Activated CD4-positive, alpha-beta T cell treated with anti-CD3 and anti-CD28 coated beads, Interleukin-2, amount 10 ng/mL, durations not matched to agents 24 days and 14 days (primary cell): ENCODE measurements around the gene RSAD1. TPM values are rescaled to one million over a fixed set of nuclear protein-coding genes. Genes with fewer than 3 reads are reported as not detected.
A peak's percentile ranks its signal among the peaks of the same experiment; 100 is the strongest.

Source experiments
- DNase-seq: peaks from one replicate; pipeline ENCODE4 v3.0.0; 2022
- H3K27ac Mint-ChIP-seq: one replicate; pipeline ENCODE4 v1.8.0; 2022; ENCODE audit warnings: mild to moderate bottlenecking, mixed read lengths
- H3K27me3 Mint-ChIP-seq: one replicate; pipeline ENCODE4 v1.8.0; 2022; ENCODE audit warnings: mixed read lengths
- H3K36me3 Mint-ChIP-seq: one replicate; pipeline ENCODE4 v1.8.0; 2022; ENCODE audit warnings: low read depth, mild to moderate bottlenecking, mixed read lengths
- H3K4me1 Mint-ChIP-seq: one replicate; pipeline ENCODE4 v1.8.0; 2021; ENCODE audit warnings: mixed read lengths
- H3K4me3 Mint-ChIP-seq: one replicate; pipeline ENCODE4 v1.8.0; 2022; ENCODE audit warnings: mild to moderate bottlenecking, moderate library complexity, mixed read lengths
- H3K9me3 Mint-ChIP-seq: one replicate; pipeline ENCODE4 v1.8.0; 2021; ENCODE audit warnings: mixed read lengths
- intact Hi-C: fragments of 100-400 bp; cut with micrococcal nuclease; formaldehyde crosslinking; loops from one replicate; pipeline ENCODE4 v1.15.1; 2023
- total RNA-seq: library from RNA; stranded (reverse); gene quantifications from 2 replicates; pipeline ENCODE4 v1.2.3, GENCODE V29; 2022

Gene RSAD1
- total RNA-seq, 1 donor from 2014 or later: 53.6 TPM

DNA sequence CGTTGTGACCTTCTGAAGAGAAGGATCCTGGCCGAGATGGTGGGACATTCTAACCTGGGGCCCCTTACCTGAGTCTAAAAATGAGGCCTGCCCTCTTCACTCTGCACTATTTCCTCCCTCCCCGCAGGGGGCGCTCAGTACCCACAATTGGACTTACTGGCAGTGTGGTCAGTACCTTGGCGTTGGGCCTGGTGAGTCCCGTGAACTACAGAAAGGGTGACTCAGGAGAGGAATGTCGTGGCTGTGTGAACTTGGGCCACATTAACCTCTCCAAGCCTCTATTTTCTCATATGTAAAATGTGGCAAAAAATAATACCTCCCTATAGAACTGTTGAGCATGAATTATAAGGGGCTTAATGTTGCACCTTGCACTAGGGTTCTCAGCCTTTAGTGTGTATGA lies 3.9 kb downstream of the RSAD1 start:
- peak; percentile 93 for DNase-seq
- no peaks in the 10 kb centered on the region for H3K27me3 Mint-ChIP-seq
- intact Hi-C loops: loop anchor here (2.0 to 5.0 kb wide), 2 partner anchors 148 to 215 kb away; no protein-coding TSS in a partner anchor
- no peak overlapping the region for H3K4me3 Mint-ChIP-seq
- peaks cover 13% of the 10 kb centered on the region for H3K4me1 Mint-ChIP-seq
- no peaks in the 10 kb centered on the region for H3K9me3 Mint-ChIP-seq
- peak overlapping the region; percentile 15 for H3K27ac Mint-ChIP-seq
- H3K36me3 Mint-ChIP-seq: peaks cover 27% of the 10 kb centered on the region

DNA sequence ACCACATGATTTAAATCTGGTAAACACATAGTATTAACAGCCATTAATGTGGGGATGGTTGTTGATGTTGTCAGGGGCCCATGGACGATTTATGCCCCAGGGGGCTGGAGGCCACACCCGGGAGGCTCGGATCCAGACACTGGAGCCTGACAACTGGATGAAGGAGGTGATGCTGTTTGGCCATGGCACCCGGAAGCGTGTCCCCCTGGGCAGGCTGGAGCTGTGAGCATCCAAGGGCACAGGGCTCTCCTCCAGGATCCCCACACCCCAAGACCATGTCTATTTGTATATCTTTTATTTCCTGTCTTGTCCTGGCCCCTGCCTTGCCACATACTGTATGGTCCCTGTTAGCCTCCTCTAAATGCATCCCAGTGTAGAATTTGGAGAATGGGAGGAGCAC lies 4.6 kb downstream of the RSAD1 start:
- Mint-ChIP-seq H3K4me1 (peaks cover 9% of the 10 kb centered on the region), H3K27ac (no peak overlapping the region), H3K9me3 (no peaks in the 10 kb centered on the region), H3K36me3 (peaks cover 27% of the 10 kb centered on the region), H3K27me3 (no peaks in the 10 kb centered on the region), H3K4me3 (no peak overlapping the region)
- intact Hi-C loops: loop anchor here (2.0 to 5.0 kb wide), 2 partner anchors 148 to 214 kb away; no protein-coding TSS in a partner anchor
- no peak for DNase-seq

DNA sequence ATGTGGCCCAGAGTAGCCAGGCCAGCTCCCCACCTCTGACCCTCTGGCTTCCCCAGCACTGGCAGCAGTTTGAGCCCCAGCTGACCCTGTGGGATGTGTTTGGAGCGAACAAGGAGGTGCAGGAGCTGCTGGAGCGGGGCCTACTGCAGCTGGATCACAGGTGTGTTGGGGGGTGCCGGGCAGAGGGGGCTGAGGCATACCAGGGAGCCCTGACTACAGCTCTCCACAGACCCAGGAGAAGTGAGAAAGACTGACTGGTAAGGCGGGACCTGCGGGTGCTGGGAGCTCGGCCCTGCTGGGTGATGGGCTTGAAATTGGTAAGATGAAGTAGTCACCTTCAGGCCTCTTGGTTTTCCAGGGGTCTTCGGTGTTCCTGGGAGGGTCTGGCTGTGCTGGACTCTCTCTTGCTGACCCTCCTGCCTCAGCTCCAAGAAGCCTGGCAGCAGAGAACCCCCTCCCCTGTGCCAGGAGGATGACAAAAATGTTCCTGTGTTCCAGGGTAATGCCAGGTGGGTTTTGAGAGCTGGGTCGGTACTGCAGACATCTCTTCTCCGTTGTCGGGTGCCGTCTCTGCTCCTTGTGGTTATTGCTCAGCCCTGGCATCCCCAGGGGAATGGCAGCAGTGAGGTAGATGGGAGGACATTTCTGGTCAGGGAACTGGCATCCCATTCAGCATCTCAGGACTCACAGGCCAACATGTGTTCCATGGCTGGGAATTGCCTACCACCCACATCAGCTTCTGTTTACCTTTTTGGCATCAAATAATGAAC lies 5.9 kb downstream of the RSAD1 start:
- Mint-ChIP-seq H3K27me3 (no peaks in the 10 kb centered on the region), H3K4me3 (no peak overlapping the region), H3K9me3 (no peaks in the 10 kb centered on the region), H3K36me3 (peaks cover 26% of the 10 kb centered on the region), H3K27ac (no peak overlapping the region), H3K4me1 (peaks cover 6% of the 10 kb centered on the region)
- intact Hi-C loops: loop anchor here (5.0 kb wide), 1 partner anchor 213 kb away; no protein-coding TSS in a partner anchor
- no peak for DNase-seq

DNA sequence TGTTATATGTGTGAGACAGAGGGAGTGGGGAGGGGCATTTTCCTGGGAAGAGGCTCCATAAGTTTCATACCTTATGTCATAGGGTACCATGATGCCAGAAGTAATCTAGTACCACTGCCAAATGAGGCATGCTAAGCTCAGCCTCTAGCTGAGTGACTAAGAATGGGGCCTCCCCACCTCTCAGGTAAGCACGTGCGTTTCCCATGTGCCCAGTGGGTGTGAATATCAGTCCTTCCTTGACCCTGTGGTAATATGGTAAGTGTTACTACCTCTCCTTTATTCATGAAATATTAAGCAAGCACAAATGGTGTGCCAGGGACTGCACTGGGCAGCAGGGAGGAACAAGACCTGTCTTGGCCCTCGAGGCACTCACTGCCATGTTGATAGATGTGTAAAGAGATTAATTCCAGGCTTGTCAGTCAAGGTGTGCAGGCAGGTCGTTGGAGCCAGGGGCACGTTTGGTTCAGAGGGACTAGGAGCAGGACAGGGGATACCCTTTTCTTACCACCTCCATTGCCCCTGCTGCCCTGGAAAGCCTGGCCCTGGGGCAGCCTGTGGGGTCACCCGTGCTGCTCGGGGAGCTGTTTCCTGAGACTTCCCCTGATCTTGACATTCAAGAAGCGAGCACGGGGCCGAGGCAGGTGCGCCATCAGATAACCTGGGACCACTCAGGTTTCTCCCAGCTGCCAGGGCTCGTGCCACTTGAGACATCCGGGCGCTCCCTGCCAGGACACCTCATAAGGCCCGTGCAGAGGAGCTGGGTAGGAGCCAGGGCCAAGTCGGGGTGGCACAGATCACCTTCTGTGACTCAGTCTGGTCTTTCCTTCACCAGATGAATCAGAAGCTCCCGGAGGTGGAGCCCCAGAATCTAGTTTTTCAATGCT lies 8.8 kb downstream of the RSAD1 start:
- Mint-ChIP-seq H3K9me3 (no peaks in the 10 kb centered on the region), H3K27me3 (no peaks in the 10 kb centered on the region), H3K36me3 (peaks cover 23% of the 10 kb centered on the region), H3K27ac (no peak overlapping the region), H3K4me1 (no peaks in the 10 kb centered on the region), H3K4me3 (no peak overlapping the region)
- DNase-seq: no peak
- intact Hi-C loops: no loop called here

DNA sequence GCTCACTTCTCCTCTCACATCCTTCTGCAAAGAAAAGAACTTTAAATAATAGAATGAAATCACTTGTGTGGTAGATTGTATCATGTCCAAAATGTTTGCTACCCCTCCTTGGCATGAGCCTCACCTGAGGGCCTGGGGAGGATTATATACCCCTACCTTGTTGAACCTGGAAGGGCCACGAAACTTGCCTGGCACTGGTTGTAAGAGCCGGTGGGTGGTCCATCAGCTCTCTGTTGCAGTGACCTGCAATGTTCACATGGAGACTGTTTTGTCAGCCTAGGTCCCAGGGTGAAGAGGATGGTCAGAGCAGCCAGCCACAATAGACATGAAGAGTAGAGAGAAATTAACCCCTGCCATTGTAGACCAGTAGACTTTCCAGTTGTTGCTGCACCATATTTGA lies 10.2 kb downstream of the RSAD1 start:
- DNase-seq: no peak
- H3K4me3 Mint-ChIP-seq: no peak overlapping the region
- intact Hi-C loops: no loop called here
- peaks cover 1% of the 10 kb centered on the region for H3K27me3 Mint-ChIP-seq
- H3K27ac Mint-ChIP-seq: no peak overlapping the region
- H3K4me1 Mint-ChIP-seq: no peaks in the 10 kb centered on the region
- H3K9me3 Mint-ChIP-seq: no peaks in the 10 kb centered on the region
- H3K36me3 Mint-ChIP-seq: peaks cover 12% of the 10 kb centered on the region

DNA sequence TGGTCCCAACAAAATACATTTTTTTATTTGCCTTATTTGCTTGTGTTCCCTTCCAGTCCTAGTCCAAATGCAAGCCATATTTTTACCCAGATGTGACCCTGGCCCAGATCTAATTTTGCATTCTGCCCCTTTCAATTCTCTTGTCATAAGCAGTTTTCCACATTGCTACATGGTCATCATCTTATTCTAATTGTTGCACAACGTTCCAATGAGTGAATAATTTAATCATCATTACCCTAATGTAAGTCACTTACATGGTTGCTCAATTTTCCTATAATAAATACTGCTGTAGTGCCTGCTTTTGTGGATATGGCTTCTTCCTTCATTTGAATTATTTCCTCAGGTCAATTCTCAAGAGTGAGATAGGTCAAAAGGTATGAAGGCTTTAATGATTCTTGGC lies 12.8 kb downstream of the RSAD1 start:
- no peaks in the 10 kb centered on the region for H3K36me3 Mint-ChIP-seq
- peaks cover 9% of the 10 kb centered on the region for H3K27me3 Mint-ChIP-seq
- DNase-seq: no peak
- no peaks in the 10 kb centered on the region for H3K4me1 Mint-ChIP-seq
- H3K9me3 Mint-ChIP-seq: no peaks in the 10 kb centered on the region
- no peak overlapping the region for H3K27ac Mint-ChIP-seq
- intact Hi-C loops: no loop called here
- no peak overlapping the region for H3K4me3 Mint-ChIP-seq

DNA sequence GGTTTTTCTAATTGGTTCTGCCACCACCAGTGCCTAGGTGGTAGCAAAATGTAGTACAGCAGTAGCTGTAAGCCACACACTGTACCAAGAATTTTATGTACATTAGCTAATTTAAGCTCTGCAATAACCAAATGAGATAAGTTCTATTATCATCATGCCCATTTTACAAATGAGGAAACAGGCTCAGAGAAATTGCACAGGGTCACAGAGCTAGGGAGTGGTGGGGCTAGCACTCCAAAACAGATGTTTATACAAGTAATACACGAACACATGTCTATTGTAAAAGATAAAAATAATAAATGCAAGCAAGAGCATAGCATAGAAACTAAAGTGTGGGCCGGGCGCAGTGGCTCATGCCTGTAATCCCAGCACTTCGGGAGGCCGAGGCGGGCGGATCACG lies 13.6 kb downstream of the RSAD1 start:
- Mint-ChIP-seq H3K27me3 (peaks cover 9% of the 10 kb centered on the region), H3K4me1 (no peaks in the 10 kb centered on the region), H3K4me3 (no peak overlapping the region), H3K27ac (no peak overlapping the region), H3K36me3 (no peaks in the 10 kb centered on the region), H3K9me3 (no peaks in the 10 kb centered on the region)
- no peak for DNase-seq
- intact Hi-C loops: no loop called here

DNA sequence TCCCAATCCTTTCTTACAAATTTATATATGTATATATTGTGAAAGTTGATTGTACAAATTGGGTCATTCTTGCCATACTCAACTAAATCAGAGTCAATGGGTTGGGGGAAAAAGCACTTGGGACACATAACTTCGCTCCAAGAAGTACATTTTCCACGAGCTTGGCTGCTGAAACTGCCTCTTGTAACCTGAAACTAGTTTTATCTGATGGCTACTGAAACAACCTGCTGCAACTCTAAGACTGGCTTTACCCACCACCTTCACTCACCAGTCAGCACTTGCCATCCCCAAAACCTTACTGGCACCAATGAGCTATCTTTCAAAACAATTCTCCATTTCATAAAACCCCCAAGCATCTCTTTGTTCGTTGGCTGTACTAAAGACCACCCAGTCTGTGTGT lies 15.1 kb downstream of the RSAD1 start:
- Mint-ChIP-seq H3K27ac (no peak overlapping the region), H3K4me1 (no peaks in the 10 kb centered on the region), H3K36me3 (no peaks in the 10 kb centered on the region), H3K9me3 (no peaks in the 10 kb centered on the region), H3K27me3 (peaks cover 12% of the 10 kb centered on the region), H3K4me3 (no peak overlapping the region)
- intact Hi-C loops: no loop called here
- DNase-seq: no peak

DNA sequence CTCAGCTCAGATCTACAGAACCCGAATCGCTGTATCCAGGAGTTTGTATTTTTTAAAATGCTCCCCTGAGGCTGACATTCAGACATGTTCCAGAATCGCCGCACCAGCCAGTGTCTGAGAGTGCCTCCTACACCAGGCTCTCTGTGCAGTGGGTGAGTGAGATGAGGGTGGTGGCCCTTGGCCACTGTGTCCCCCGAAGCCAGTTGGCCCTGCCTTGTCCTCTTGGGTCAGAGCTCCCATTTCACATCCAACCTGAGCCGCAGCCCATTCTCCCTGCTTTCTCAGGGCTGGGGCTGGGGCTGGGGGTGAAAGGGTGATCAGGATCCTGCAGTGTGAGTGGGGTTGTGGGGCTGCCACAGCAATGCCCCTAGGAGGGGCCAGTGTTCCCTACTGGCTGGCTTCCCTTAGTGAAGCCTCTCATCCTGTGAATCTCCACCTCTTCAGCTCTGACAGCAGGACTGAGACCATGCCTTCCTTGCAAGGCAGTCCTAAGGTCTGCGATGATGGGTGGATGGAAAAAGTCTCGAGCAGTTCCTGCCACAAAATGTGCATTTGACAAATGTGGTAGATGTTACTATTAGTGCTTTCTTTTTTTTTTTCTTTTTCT lies 16.7 kb downstream of the RSAD1 start:
- peaks cover 13% of the 10 kb centered on the region for H3K27me3 Mint-ChIP-seq
- H3K27ac Mint-ChIP-seq: peak overlapping the region; percentile 37
- no peaks in the 10 kb centered on the region for H3K9me3 Mint-ChIP-seq
- no peaks in the 10 kb centered on the region for H3K36me3 Mint-ChIP-seq
- no peaks in the 10 kb centered on the region for H3K4me1 Mint-ChIP-seq
- DNase-seq: no peak
- intact Hi-C loops: no loop called here
- no peak overlapping the region for H3K4me3 Mint-ChIP-seq

DNA sequence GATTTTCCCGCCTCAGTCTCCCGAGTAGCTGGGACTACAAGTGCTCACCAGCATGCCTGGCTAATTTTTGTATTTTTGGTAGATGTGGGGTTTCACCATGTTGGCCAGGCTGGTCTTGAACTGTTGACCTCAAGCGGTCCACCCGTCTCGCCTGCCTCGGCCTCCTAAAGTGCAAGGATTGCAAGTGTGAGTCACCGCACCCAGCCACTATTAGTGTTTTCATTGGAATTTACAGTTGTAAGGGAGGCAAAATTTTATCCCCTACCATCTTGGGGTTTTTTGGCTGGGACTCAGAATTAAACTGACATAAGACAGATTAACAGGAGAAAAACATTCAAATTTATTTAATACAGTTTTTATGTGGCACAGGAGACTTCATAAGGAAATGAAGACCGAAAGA lies 17.3 kb downstream of the RSAD1 start:
- H3K4me1 Mint-ChIP-seq: no peaks in the 10 kb centered on the region

DNA sequence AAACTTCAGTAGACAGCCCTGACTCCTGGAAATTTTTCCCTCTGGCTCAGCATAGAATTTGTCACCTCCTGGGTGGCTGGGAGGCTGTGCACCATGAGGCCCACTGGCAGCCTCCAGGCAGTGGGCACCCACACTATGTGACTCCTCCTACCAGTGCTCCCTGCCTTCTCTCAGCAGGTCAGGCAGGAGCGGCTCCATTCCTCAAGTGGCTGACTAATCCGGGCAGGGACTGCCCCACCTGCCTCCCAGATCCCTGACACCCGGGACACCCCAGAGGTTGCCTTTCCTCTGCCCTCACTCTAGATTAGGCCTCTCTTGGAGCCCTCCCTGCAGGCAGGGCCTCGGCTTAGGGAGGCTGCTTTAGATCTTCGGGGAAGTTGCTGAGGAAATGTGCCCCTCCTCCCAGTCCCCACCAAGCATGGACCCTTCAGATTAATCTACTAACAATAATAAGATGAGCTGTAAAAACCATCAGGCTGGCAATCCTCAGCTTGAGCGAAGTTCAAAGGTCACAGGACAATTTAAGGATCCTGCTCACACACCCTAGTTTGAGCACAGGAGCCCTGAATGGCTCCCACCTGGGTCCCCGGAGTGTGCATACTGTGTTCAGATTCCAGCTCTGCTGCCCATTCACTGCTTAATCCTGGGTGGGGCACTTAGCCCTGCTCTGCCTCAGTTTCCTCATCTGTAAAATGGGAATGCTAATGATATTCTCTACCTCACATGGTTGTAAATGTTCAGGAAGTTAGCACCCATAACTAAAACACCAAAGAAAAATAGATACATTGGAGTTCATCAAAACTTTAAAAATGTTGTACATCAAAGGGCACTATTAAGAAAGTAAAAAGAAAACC lies 19.6 kb downstream of the RSAD1 start:
- intact Hi-C loops: no loop called here
- Mint-ChIP-seq H3K36me3 (no peaks in the 10 kb centered on the region), H3K27ac (no peak overlapping the region), H3K4me1 (no peaks in the 10 kb centered on the region), H3K4me3 (no peak overlapping the region), H3K9me3 (no peaks in the 10 kb centered on the region), H3K27me3 (peaks cover 15% of the 10 kb centered on the region)
- no peak for DNase-seq

More for the DNA sequence above, 17.3 kb downstream of the RSAD1 start:
- intact Hi-C loops: no loop called here
- Mint-ChIP-seq H3K27ac (no peak overlapping the region), H3K9me3 (no peaks in the 10 kb centered on the region), H3K36me3 (no peaks in the 10 kb centered on the region), H3K27me3 (peaks cover 13% of the 10 kb centered on the region), H3K4me3 (no peak overlapping the region)
- no peak for DNase-seq

DNA sequence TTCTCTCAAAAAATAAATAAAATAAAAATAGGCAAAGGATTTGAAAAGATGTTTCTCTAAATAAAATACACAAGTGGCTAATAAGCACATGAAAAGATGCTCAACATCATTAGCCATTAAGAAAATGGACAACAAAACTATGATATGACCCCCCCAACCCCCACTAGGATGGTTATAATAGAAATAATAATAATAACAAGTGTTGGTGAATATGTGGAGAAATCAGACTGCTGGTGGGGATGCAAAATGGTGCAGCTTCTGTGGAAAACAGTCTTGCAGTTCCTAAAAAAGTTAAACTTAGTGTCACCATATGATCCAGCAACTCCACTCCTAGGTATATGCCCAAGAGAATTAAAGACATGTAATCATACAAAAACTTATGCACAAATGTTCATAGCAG lies 20.6 kb downstream of the RSAD1 start:
- Mint-ChIP-seq H3K27me3 (peaks cover 12% of the 10 kb centered on the region), H3K9me3 (no peaks in the 10 kb centered on the region), H3K36me3 (no peaks in the 10 kb centered on the region), H3K4me3 (no peak overlapping the region), H3K27ac (no peak overlapping the region), H3K4me1 (peaks cover 6% of the 10 kb centered on the region)
- intact Hi-C loops: no loop called here
- no peak for DNase-seq

DNA sequence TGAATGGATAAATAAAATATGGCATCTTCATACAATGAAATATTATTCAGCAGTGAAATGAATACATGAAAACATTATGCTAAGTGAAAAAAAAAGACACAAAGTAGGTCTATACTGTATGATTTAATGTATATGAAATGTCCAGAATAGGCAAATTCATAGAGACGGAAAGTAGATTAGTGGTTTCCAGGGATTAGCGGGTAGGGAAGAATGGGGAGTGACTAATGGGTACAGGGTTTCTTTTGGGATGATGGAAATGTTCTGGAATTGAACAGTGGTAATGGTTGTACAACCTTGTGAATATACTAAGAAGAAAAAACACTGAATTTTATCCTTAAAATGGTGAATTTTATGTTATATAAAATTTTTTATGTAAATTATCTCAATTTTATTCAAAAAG lies 21.1 kb downstream of the RSAD1 start:
- Mint-ChIP-seq H3K27me3 (peaks cover 12% of the 10 kb centered on the region), H3K9me3 (no peaks in the 10 kb centered on the region), H3K4me1 (peaks cover 10% of the 10 kb centered on the region), H3K36me3 (no peaks in the 10 kb centered on the region), H3K4me3 (no peak overlapping the region), H3K27ac (no peak overlapping the region)
- intact Hi-C loops: no loop called here
- DNase-seq: no peak
